DMS53 (cell line): ENCODE measurements around the gene HS3ST6.
"Not testable (repeated sequence)": the region's sequence is repeated elsewhere in the genome, so short reads cannot be mapped to it uniquely, and the experiment has no call there.

Experiments used
- DNase-seq: peaks from one replicate; lab custom pipeline; 2025; lab: John Stamatoyannopoulos, UW

The HS3ST6 gene

GRCh38 chr16:1926271-1926670, 8.1 kb upstream of the HS3ST6 start:
- no peak for DNase-seq

GRCh38 chr16:1924095-1924494, 5.9 kb upstream of the HS3ST6 start:
- DNase-seq: no peak

- no peak for DNase-seq
These were observed 5.3 kb upstream of the HS3ST6 start for GRCh38 chr16:1923299-1924034.

- DNase-seq: no peak
These were observed 4.1 kb upstream of the HS3ST6 start for GRCh38 chr16:1922357-1922756.

- DNase-seq: peak; percentile 54
These were observed 2.5 kb upstream of the HS3ST6 start for GRCh38 chr16:1920727-1921171.

- DNase-seq: not testable (repeated sequence)
These were observed 1.9 kb upstream of the HS3ST6 start for GRCh38 chr16:1920122-1920521.

GRCh38 chr16:1919327-1919998, 1.2 kb upstream of the HS3ST6 start:
- DNase-seq: peak; percentile 63

- peak; percentile 42 for DNase-seq
These were observed 407 bp downstream of the HS3ST6 start for GRCh38 chr16:1917665-1918350.

- peak; percentile 44 for DNase-seq
These were observed 1.1 kb downstream of the HS3ST6 start for GRCh38 chr16:1917056-1917664.

GRCh38 chr16:1916640-1916990, 1.6 kb downstream of the HS3ST6 start:
- no peak for DNase-seq

- no peak for DNase-seq
These were observed 2.2 kb downstream of the HS3ST6 start for GRCh38 chr16:1915732-1916639.

- DNase-seq: peak; percentile 19
These were observed 3.2 kb downstream of the HS3ST6 start for GRCh38 chr16:1914988-1915387.

- no peak for DNase-seq
These were observed 4.1 kb downstream of the HS3ST6 start for GRCh38 chr16:1914084-1914608.

- peak; percentile 77 for DNase-seq
These were observed 4.7 kb downstream of the HS3ST6 start for GRCh38 chr16:1913327-1914083.

- DNase-seq: no peak
These were observed 6.0 kb downstream of the HS3ST6 start for GRCh38 chr16:1912215-1912543.

- no peak for DNase-seq
These were observed 6.6 kb downstream of the HS3ST6 start for GRCh38 chr16:1911467-1912214.

GRCh38 chr16:1909561-1910231, 8.5 kb downstream of the HS3ST6 start:
- DNase-seq: no peak

- DNase-seq: no peak
These were observed 9.2 kb downstream of the HS3ST6 start for GRCh38 chr16:1908983-1909382.

- DNase-seq: no peak
These were observed 10.0 kb downstream of the HS3ST6 start for GRCh38 chr16:1908184-1908583.
